HEK293 (cell line): ENCODE measurements around the gene BID.

Experiments
- CTCF ChIA-PET: fragments of 350-600 bp; formaldehyde crosslinking; extraction: SDS; loops from one replicate; lab custom pipeline; 2021; ENCODE audit warnings: antibody characterized with exemption; lab: Yijun Ruan, JAX
- POLR2A ChIA-PET: fragments of 300-600 bp; formaldehyde crosslinking; extraction: SDS; loops from one replicate; lab custom pipeline; 2020; ENCODE audit warnings: antibody characterized with exemption, inconsistent platforms; lab: Yijun Ruan, JAX
- H3K27ac ChIP-seq: fragments of 200-500 bp; sonication (Bioruptor generic); 2 replicates; pipeline ENCODE4 v1.5.1; 2014; ENCODE audit warnings: low read depth, low read length, control low read depth, inconsistent platforms; ENCODE audit errors: extremely low read depth
- H3K36me3 ChIP-seq, 2 experiments: fragments of 200-500 bp in 1 of 2; sonication (Bioruptor generic) in 1 of 2; 1 replicate in 1 of 2; 2 replicates in 1 of 2; pipeline ENCODE4 v1.5.1; 2014 to 2017; ENCODE audit warnings: inconsistent platforms in 2 of 2, low read length in 2 of 2; ENCODE audit not compliant: control insufficient read depth in 2 of 2, insufficient read depth in 1 of 2
- H3K4me1 ChIP-seq: fragments of 200-500 bp; sonication (Bioruptor generic); 2 replicates; pipeline ENCODE4 v1.5.1; 2014; ENCODE audit warnings: mild to moderate bottlenecking, low read length, inconsistent platforms; ENCODE audit not compliant: control insufficient read depth, insufficient read depth
- H3K4me3 ChIP-seq: 2 replicates; pipeline ENCODE4 v1.5.1; 2011; ENCODE audit warnings: low read depth, mild to moderate bottlenecking, control low read depth, low read length, moderate library complexity
- H3K9me3 ChIP-seq: fragments of 200-500 bp; sonication (Bioruptor generic); 2 replicates; pipeline ENCODE4 v1.5.1; 2014; ENCODE audit warnings: low read depth, low read length, inconsistent platforms; ENCODE audit not compliant: control insufficient read depth, insufficient read depth
- BCL11B ChIP-seq: fragments of 450-650 bp; formaldehyde crosslinking; IDR thresholded peaks from 2 replicates; pipeline ENCODE4 v1.5.1; 2016; ENCODE audit warnings: low read depth, missing biosample characterization, missing genetic modification characterization
- ZBTB48 ChIP-seq: fragments of 450-650 bp; formaldehyde crosslinking; IDR thresholded peaks from 2 replicates; pipeline ENCODE4 v1.5.1; 2016; ENCODE audit warnings: missing biosample characterization, missing genetic modification characterization
- ZNF157 ChIP-seq: fragments of 450-650 bp; formaldehyde crosslinking; IDR thresholded peaks from 2 replicates; pipeline ENCODE4 v1.5.1; 2016; ENCODE audit warnings: missing biosample characterization, missing genetic modification characterization
- ZNF2 ChIP-seq: fragments of 450-650 bp; formaldehyde crosslinking; IDR thresholded peaks from 2 replicates; pipeline ENCODE4 v1.5.1; 2016; ENCODE audit warnings: missing biosample characterization, missing genetic modification characterization
- ZNF311 ChIP-seq: fragments of 450-650 bp; formaldehyde crosslinking; IDR thresholded peaks from 2 replicates; pipeline ENCODE4 v1.5.1; 2017; ENCODE audit warnings: missing biosample characterization, missing genetic modification characterization, borderline replicate concordance
- ZNF366 ChIP-seq: fragments of 450-650 bp; formaldehyde crosslinking; conservative IDR thresholded peaks from 2 replicates; pipeline ENCODE4 v1.5.1; 2016; ENCODE audit warnings: missing biosample characterization, missing genetic modification characterization
- ZNF561 ChIP-seq: fragments of 450-650 bp; IDR thresholded peaks from 2 replicates; pipeline ENCODE4 v1.5.1; 2018; ENCODE audit warnings: missing biosample characterization, missing genetic modification characterization, borderline replicate concordance
- ZNF585B ChIP-seq: fragments of 450-650 bp; formaldehyde crosslinking; IDR thresholded peaks from 2 replicates; pipeline ENCODE4 v1.5.1; 2016; ENCODE audit warnings: missing biosample characterization, missing genetic modification characterization
- ZNF623 ChIP-seq: fragments of 450-650 bp; formaldehyde crosslinking; IDR thresholded peaks from 2 replicates; pipeline ENCODE4 v1.5.1; 2016; ENCODE audit warnings: missing biosample characterization, missing genetic modification characterization
- ZNF654 ChIP-seq: fragments of 450-650 bp; formaldehyde crosslinking; IDR thresholded peaks from 2 replicates; pipeline ENCODE4 v1.5.1; 2016; ENCODE audit warnings: low read depth, missing biosample characterization, missing genetic modification characterization
- ZSCAN5A ChIP-seq: fragments of 450-650 bp; formaldehyde crosslinking; IDR thresholded peaks from 2 replicates; pipeline ENCODE4 v1.5.1; 2016; ENCODE audit warnings: missing biosample characterization, missing genetic modification characterization
- TF ChIP-seq, protein P1 (sequence below): fragments of 450-650 bp; formaldehyde crosslinking; IDR thresholded peaks from 2 replicates; pipeline ENCODE4 v1.5.1; 2017; ENCODE audit warnings: missing biosample characterization, missing genetic modification characterization
- TF ChIP-seq, protein P2 (sequence below): fragments of 450-650 bp; formaldehyde crosslinking; IDR thresholded peaks from 2 replicates; pipeline ENCODE4 v1.5.1; 2016; ENCODE audit warnings: missing biosample characterization, missing genetic modification characterization
- TF ChIP-seq, protein P3 (sequence below): fragments of 450-650 bp; formaldehyde crosslinking; IDR thresholded peaks from 2 replicates; pipeline ENCODE4 v1.5.1; 2016; ENCODE audit warnings: missing biosample characterization, missing genetic modification characterization
- TF ChIP-seq, protein P4 (sequence below): fragments of 450-650 bp; formaldehyde crosslinking; IDR thresholded peaks from 2 replicates; pipeline ENCODE4 v1.5.1; 2016; ENCODE audit warnings: missing biosample characterization, missing genetic modification characterization
- TF ChIP-seq, protein P5 (sequence below): fragments of 450-650 bp; formaldehyde crosslinking; IDR thresholded peaks from 2 replicates; pipeline ENCODE4 v1.5.1; 2016; ENCODE audit warnings: missing biosample characterization, missing genetic modification characterization
- TF ChIP-seq, protein P6 (sequence below): fragments of 450-650 bp; formaldehyde crosslinking; IDR thresholded peaks from 2 replicates; pipeline ENCODE4 v1.5.1; 2016; ENCODE audit warnings: missing biosample characterization, missing genetic modification characterization, borderline replicate concordance

The BID gene

DNA sequence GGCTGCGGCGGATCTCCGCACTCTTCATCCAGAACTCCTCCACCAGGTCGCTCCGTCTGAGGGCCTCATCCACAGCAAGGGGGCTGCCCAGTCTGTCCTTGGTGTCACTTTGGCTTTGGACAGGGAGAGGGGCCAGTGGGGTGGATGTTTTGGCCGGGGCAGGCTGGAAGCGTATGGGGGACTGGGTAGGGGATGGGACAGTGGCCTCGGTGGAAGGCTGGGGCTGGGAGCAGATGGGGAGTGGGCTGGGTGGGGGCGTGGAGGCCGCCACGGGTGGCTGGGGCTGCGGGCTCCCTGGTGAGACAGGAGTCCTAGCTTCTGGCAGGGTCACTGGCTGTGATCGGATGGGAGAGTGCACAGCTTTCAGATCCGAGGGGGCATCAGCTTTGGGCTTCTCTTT lies 44.4 kb upstream of the BID start (continued):
- TF ChIP-seq, protein P1, sequence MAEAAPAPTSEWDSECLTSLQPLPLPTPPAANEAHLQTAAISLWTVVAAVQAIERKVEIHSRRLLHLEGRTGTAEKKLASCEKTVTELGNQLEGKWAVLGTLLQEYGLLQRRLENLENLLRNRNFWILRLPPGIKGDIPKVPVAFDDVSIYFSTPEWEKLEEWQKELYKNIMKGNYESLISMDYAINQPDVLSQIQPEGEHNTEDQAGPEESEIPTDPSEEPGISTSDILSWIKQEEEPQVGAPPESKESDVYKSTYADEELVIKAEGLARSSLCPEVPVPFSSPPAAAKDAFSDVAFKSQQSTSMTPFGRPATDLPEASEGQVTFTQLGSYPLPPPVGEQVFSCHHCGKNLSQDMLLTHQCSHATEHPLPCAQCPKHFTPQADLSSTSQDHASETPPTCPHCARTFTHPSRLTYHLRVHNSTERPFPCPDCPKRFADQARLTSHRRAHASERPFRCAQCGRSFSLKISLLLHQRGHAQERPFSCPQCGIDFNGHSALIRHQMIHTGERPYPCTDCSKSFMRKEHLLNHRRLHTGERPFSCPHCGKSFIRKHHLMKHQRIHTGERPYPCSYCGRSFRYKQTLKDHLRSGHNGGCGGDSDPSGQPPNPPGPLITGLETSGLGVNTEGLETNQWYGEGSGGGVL, result no peak
- TF ChIP-seq BCL11B (tag by site-specific recombination), result no peak
- no peak for TF ChIP-seq ZNF2 (tag by site-specific recombination)
- TF ChIP-seq, all 188 proteins: peak for 0

DNA sequence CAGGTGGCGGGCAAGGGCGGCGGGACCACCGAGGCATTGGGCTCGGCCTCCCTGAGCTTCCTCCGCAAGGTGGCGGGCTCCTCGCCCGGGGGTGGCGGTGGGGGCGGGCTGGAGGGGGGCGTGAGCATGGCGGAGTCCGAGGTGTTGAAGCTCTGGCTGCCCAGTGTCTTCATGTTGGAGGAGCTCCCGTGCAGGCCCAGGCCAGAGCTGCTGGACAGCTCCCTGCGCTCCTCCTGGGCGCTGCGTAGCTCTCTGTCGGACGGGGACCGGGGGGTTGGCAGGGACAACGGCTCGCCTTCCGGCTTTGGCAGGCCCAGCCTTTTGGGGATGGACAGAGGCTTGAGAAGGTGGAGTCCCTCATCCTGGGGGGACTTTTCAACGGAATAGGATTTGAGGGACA lies 43.9 kb upstream of the BID start:
- TF ChIP-seq ZSCAN5A (tag by site-specific recombination) (no peak), ZNF311 (tag by site-specific recombination) (no peak), ZNF366 (tag by site-specific recombination) (no peak), ZNF654 (tag by site-specific recombination) (no peak)
- TF ChIP-seq, protein P2, sequence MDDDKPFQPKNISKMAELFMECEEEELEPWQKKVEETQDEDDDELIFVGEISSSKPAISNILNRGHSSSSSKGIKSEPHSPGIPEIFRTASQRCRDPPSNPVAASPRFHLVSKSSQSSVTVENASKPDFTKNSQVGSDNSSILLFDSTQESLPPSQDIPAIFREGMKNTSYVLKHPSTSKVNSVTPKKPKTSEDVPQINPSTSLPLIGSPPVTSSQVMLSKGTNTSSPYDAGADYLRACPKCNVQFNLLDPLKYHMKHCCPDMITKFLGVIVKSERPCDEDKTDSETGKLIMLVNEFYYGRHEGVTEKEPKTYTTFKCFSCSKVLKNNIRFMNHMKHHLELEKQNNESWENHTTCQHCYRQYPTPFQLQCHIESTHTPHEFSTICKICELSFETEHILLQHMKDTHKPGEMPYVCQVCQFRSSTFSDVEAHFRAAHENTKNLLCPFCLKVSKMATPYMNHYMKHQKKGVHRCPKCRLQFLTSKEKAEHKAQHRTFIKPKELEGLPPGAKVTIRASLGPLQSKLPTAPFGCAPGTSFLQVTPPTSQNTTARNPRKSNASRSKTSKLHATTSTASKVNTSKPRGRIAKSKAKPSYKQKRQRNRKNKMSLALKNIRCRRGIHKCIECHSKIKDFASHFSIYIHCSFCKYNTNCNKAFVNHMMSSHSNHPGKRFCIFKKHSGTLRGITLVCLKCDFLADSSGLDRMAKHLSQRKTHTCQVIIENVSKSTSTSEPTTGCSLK (tag by site-specific recombination), result no peak
- TF ChIP-seq, protein P3, sequence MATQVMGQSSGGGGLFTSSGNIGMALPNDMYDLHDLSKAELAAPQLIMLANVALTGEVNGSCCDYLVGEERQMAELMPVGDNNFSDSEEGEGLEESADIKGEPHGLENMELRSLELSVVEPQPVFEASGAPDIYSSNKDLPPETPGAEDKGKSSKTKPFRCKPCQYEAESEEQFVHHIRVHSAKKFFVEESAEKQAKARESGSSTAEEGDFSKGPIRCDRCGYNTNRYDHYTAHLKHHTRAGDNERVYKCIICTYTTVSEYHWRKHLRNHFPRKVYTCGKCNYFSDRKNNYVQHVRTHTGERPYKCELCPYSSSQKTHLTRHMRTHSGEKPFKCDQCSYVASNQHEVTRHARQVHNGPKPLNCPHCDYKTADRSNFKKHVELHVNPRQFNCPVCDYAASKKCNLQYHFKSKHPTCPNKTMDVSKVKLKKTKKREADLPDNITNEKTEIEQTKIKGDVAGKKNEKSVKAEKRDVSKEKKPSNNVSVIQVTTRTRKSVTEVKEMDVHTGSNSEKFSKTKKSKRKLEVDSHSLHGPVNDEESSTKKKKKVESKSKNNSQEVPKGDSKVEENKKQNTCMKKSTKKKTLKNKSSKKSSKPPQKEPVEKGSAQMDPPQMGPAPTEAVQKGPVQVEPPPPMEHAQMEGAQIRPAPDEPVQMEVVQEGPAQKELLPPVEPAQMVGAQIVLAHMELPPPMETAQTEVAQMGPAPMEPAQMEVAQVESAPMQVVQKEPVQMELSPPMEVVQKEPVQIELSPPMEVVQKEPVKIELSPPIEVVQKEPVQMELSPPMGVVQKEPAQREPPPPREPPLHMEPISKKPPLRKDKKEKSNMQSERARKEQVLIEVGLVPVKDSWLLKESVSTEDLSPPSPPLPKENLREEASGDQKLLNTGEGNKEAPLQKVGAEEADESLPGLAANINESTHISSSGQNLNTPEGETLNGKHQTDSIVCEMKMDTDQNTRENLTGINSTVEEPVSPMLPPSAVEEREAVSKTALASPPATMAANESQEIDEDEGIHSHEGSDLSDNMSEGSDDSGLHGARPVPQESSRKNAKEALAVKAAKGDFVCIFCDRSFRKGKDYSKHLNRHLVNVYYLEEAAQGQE (tag by site-specific recombination), result 0 out of 2 replicates have a peak, but pooled peaks have one; percentile 47
- TF ChIP-seq, protein P4, sequence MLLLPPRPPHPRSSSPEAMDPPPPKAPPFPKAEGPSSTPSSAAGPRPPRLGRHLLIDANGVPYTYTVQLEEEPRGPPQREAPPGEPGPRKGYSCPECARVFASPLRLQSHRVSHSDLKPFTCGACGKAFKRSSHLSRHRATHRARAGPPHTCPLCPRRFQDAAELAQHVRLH (tag by site-specific recombination), result no peak
- Histone ChIP-seq H3K36me3 (peaks cover 5 to 68% of the 10 kb centered on the region in 2 experiments; a peak in 2 of 3 replicates), H3K27ac (no peak overlapping the region), H3K4me3 (no peak overlapping the region), H3K9me3 (no peaks in the 10 kb centered on the region), H3K4me1 (no peaks in the 10 kb centered on the region)
- ChIA-PET POLR2A (no interaction called here), CTCF (no interaction called here)

DNA sequence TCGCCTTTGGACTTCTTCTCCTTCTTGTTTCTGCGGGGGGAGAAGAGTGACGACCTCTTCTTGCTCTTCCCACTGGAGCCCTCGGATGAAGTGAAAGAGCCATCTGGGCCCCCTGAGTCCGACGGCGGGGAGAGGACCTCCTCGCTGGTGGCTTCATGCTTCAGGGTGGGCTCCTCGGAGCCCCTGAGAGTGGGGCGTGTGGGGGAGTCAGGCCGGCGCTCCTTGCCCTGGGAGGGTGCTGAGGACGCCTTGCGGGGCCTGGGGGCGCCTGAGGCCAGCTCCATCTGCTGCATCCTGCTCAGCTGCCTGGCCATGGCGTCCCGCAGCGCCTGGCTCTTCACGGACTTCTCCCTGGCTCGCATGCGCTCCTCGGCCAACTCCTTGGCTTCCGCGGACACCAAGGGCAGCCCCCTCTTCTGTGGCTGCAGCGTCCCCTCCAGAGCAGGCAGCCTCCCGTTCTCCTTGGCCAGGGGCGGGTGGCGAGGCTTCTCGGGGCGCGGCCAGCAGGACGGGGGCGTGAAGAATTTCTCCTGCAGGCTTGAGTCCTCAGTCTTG lies 43.3 kb upstream of the BID start:
- TF ChIP-seq, protein P5, sequence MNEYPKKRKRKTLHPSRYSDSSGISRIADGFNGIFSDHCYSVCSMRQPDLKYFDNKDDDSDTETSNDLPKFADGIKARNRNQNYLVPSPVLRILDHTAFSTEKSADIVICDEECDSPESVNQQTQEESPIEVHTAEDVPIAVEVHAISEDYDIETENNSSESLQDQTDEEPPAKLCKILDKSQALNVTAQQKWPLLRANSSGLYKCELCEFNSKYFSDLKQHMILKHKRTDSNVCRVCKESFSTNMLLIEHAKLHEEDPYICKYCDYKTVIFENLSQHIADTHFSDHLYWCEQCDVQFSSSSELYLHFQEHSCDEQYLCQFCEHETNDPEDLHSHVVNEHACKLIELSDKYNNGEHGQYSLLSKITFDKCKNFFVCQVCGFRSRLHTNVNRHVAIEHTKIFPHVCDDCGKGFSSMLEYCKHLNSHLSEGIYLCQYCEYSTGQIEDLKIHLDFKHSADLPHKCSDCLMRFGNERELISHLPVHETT (tag by site-specific recombination), result no peak
- TF ChIP-seq, protein P6, sequence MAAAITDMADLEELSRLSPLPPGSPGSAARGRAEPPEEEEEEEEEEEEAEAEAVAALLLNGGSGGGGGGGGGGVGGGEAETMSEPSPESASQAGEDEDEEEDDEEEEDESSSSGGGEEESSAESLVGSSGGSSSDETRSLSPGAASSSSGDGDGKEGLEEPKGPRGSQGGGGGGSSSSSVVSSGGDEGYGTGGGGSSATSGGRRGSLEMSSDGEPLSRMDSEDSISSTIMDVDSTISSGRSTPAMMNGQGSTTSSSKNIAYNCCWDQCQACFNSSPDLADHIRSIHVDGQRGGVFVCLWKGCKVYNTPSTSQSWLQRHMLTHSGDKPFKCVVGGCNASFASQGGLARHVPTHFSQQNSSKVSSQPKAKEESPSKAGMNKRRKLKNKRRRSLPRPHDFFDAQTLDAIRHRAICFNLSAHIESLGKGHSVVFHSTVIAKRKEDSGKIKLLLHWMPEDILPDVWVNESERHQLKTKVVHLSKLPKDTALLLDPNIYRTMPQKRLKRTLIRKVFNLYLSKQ (tag by site-specific recombination), result no peak
- TF ChIP-seq ZNF561 (tag by site-specific recombination) (no peak), ZBTB48 (tag by site-specific recombination) (no peak), ZNF623 (tag by site-specific recombination) (no peak), ZNF585B (no peak), ZNF157 (tag by site-specific recombination) (no peak)
- no peaks in the 10 kb centered on the region for H3K4me1 ChIP-seq
- ChIA-PET CTCF (interaction anchor here (0.6 kb wide), 1 partner anchor 205 kb away, joined by 3 read pairs; no protein-coding TSS in a partner anchor), POLR2A (no interaction called here)
- no peaks in the 10 kb centered on the region for H3K9me3 ChIP-seq
- no peak overlapping the region for H3K4me3 ChIP-seq
- peaks cover 5 to 70% of the 10 kb centered on the region in 2 experiments; a peak in 2 of 3 replicates for H3K36me3 ChIP-seq
- H3K27ac ChIP-seq, result no peak overlapping the region
